ENCODE measurements around the gene KASH5.

- no peak for TF ChIP-seq CTCF (IDR thresholded peaks at IDR 0.05)
- no peak for TF ChIP-seq POLR2A (IDR thresholded peaks at IDR 0.05)
These were observed 10.1 kb downstream of the KASH5 start for GRCh38 chr19:49398001-49398615.
